GM23248 (cell line): ENCODE data around the gene CELA2B. TPM values are rescaled to one million over a fixed set of nuclear protein-coding genes. Genes with fewer than 3 reads are reported as not detected.

Experiments used
- DNase-seq: peaks from one replicate; pipeline ENCODE4 v3.0.0-alpha.2; 2015
- H2AFZ ChIP-seq: fragments of 200-600 bp; sonication (generic); 2 replicates; pipeline ENCODE4 v1.6.1; 2016; ENCODE audit warnings: antibody characterized with exemption
- H3F3A ChIP-seq: fragments of 200-600 bp; sonication (generic); 2 replicates; pipeline ENCODE4 v1.6.1; 2016; ENCODE audit warnings: mild to moderate bottlenecking, antibody characterized with exemption, mixed run types; ENCODE audit not compliant: insufficient read depth
- H3K27ac ChIP-seq: fragments of 200-600 bp; sonication (generic); 2 replicates; pipeline ENCODE4 v1.5.1; 2016; ENCODE audit warnings: mild to moderate bottlenecking
- H3K27me3 ChIP-seq: fragments of 200-600 bp; sonication (generic); replicated peaks from 2 replicates; pipeline ENCODE4 v1.6.1; 2016; ENCODE audit warnings: mild to moderate bottlenecking; ENCODE audit not compliant: insufficient read depth
- H3K36me3 ChIP-seq: fragments of 200-600 bp; sonication (generic); 2 replicates; pipeline ENCODE4 v1.6.1; 2016; ENCODE audit warnings: low read depth, mild to moderate bottlenecking
- H3K4me1 ChIP-seq: fragments of 200-600 bp; sonication (generic); 2 replicates; pipeline ENCODE4 v1.6.1; 2016; ENCODE audit warnings: mild to moderate bottlenecking; ENCODE audit not compliant: insufficient read depth
- H3K4me2 ChIP-seq: fragments of 200-600 bp; sonication (generic); one replicate; pipeline ENCODE4 v1.6.1; 2016; ENCODE audit warnings: mild to moderate bottlenecking; ENCODE audit not compliant: unreplicated experiment
- H3K4me3 ChIP-seq: fragments of 200-600 bp; sonication (generic); 2 replicates; pipeline ENCODE4 v1.5.1; 2016; ENCODE audit warnings: mild to moderate bottlenecking
- H3K79me2 ChIP-seq: fragments of 200-600 bp; sonication (generic); 2 replicates; pipeline ENCODE4 v1.6.1; 2016; ENCODE audit warnings: mild to moderate bottlenecking; ENCODE audit not compliant: insufficient read depth
- H3K9ac ChIP-seq: fragments of 200-600 bp; sonication (generic); 2 replicates; pipeline ENCODE4 v1.6.1; 2016; ENCODE audit warnings: mild to moderate bottlenecking
- H3K9me2 ChIP-seq: fragments of 200-600 bp; sonication (generic); 2 replicates; pipeline ENCODE4 v1.6.1; 2016; ENCODE audit warnings: mixed run types, mild to moderate bottlenecking, moderate library complexity; ENCODE audit not compliant: insufficient read depth
- H3K9me3 ChIP-seq: fragments of 200-600 bp; sonication (generic); one replicate; pipeline ENCODE4 v1.6.1; 2017; ENCODE audit warnings: low read depth
- H4K20me1 ChIP-seq: fragments of 200-600 bp; sonication (generic); 2 replicates; pipeline ENCODE4 v1.6.0; 2016; ENCODE audit not compliant: insufficient read depth
- EZH2 ChIP-seq: fragments of 200-600 bp; sonication (generic); IDR thresholded peaks from 2 replicates; pipeline ENCODE4 v1.6.1; 2018; ENCODE audit warnings: antibody characterized with exemption, mild to moderate bottlenecking; ENCODE audit not compliant: insufficient read depth, poor library complexity, severe bottlenecking
- EZH2phosphoT487 ChIP-seq: fragments of 200-600 bp; sonication (generic); IDR thresholded peaks from 2 replicates; pipeline ENCODE4 v1.6.1; 2018; ENCODE audit warnings: antibody characterized with exemption, moderate library complexity, mild to moderate bottlenecking, low read depth; ENCODE audit not compliant: insufficient read depth
- WGBS, 2 experiments: methylation state at CpG; one replicate each; pipeline ENCODE4 v1.1.6; 2015 to 2017; ENCODE audit warnings: low lambda C conversion rate in 2 of 2, low coverage in 1 of 2; ENCODE audit errors: missing lambda C conversion rate in 2 of 2; 5-methylcytosine and 5-hydroxymethylcytosine counted together
- in situ Hi-C: fragments of 300-500 bp; cut with MboI; formaldehyde crosslinking; loops from 2 replicates; pipeline ENCODE4 v1.15.0; 2020
- polyA plus RNA-seq: library from polyadenylated mRNA; unstranded; fragments of >200 nt; fragmentation: Nextera tagmentation; extraction: Ambion mirVana; gene quantifications from 2 replicates; pipeline ENCODE4 v1.2.1, GENCODE V29; 2016
- total RNA-seq: library from RNA; depleted of rRNA; stranded (reverse); fragments of >200 nt; shearing (Covaris generic); gene quantifications from 2 replicates; pipeline ENCODE4 v1.2.3, GENCODE V29; 2014

The CELA2B gene
- total and polyA plus RNA-seq, 2 experiments from 2014 or later: not detected

GRCh38 chr1:15436881-15437442, 38.9 kb upstream of the CELA2B start:
- DNase-seq: no peak
- Histone ChIP-seq H3K9ac (no peak overlapping the region), H2AFZ (no peak overlapping the region), H3K79me2 (no peaks in the 10 kb centered on the region), H3K36me3 (no peaks in the 10 kb centered on the region), H4K20me1 (no peaks in the 10 kb centered on the region), H3K4me3 (no peak overlapping the region), H3F3A (peaks cover 4% of the 10 kb centered on the region; the same call in 1 of the 2 replicates), H3K9me3 (no peaks in the 10 kb centered on the region), H3K4me2 (no peak overlapping the region), H3K9me2 (no peaks in the 10 kb centered on the region), H3K27me3 (no peaks in the 10 kb centered on the region), H3K4me1 (peaks cover 10% of the 10 kb centered on the region), H3K27ac (no peak overlapping the region)
- in situ Hi-C loops: loop anchor here (25.0 kb wide), 1 partner anchor 300 kb away; no protein-coding TSS in a partner anchor
- TF ChIP-seq EZH2phosphoT487: no peak
- TF ChIP-seq EZH2: no peak
- WGBS, 2 experiments: 90 to 91% methylated on average over 6 of the region's 6 CpGs

- Histone ChIP-seq H4K20me1 (no peaks in the 10 kb centered on the region), H3K4me1 (0 out of 2 replicates have a peak, but pooled peaks cover 3% of the 10 kb centered on the region), H3K9me3 (no peaks in the 10 kb centered on the region), H3K9me2 (no peaks in the 10 kb centered on the region), H3K9ac (no peak overlapping the region), H3K27me3 (no peaks in the 10 kb centered on the region), H3K4me2 (no peak overlapping the region), H3K79me2 (no peaks in the 10 kb centered on the region), H3F3A (no peaks in the 10 kb centered on the region), H3K4me3 (no peak overlapping the region), H3K27ac (no peak overlapping the region), H3K36me3 (no peaks in the 10 kb centered on the region), H2AFZ (no peak overlapping the region)
- WGBS, 2 experiments: 93 to 96% methylated on average over 14 of the region's 14 CpGs
- DNase-seq: no peak
- no peak for TF ChIP-seq EZH2
- no peak for TF ChIP-seq EZH2phosphoT487
- in situ Hi-C loops: loop anchor here (25.0 kb wide), 1 partner anchor 302 kb away; no protein-coding TSS in a partner anchor
Measured at GRCh38 chr1:15439325-15439724, 36.6 kb upstream of the CELA2B start.

GRCh38 chr1:15440357-15440756, 35.5 kb upstream of the CELA2B start:
- in situ Hi-C loops: loop anchor here (25.0 kb wide), 1 partner anchor 303 kb away; no protein-coding TSS in a partner anchor

GRCh38 chr1:15441247-15441646, 34.7 kb upstream of the CELA2B start:
- Histone ChIP-seq H3K27me3 (no peaks in the 10 kb centered on the region), H3K4me3 (no peak overlapping the region), H3K79me2 (no peaks in the 10 kb centered on the region), H3K9ac (no peak overlapping the region), H3K27ac (no peak overlapping the region), H3K9me2 (no peaks in the 10 kb centered on the region), H3K36me3 (no peaks in the 10 kb centered on the region), H4K20me1 (no peaks in the 10 kb centered on the region), H3F3A (no peaks in the 10 kb centered on the region), H2AFZ (no peak overlapping the region), H3K4me1 (no peaks in the 10 kb centered on the region), H3K9me3 (no peaks in the 10 kb centered on the region), H3K4me2 (no peak overlapping the region)
- DNase-seq: no peak
- in situ Hi-C loops: loop anchor here (25.0 kb wide), 1 partner anchor 304 kb away; no protein-coding TSS in a partner anchor
- TF ChIP-seq EZH2phosphoT487 (no peak), EZH2 (no peak)
- 72 to 73% methylated on average over 6 of the region's 6 CpGs for WGBS, 2 experiments

More at GRCh38 chr1:15440357-15440756, 35.5 kb upstream of the CELA2B start:
- Histone ChIP-seq H3K4me3 (no peak overlapping the region), H3K79me2 (no peaks in the 10 kb centered on the region), H3K9me2 (no peaks in the 10 kb centered on the region), H3K9me3 (no peaks in the 10 kb centered on the region), H3K9ac (no peak overlapping the region), H3K4me1 (no peaks in the 10 kb centered on the region), H3K27ac (no peak overlapping the region), H3K4me2 (no peak overlapping the region), H4K20me1 (no peaks in the 10 kb centered on the region), H2AFZ (no peak overlapping the region), H3F3A (no peaks in the 10 kb centered on the region), H3K36me3 (no peaks in the 10 kb centered on the region), H3K27me3 (no peaks in the 10 kb centered on the region)
- DNase-seq: no peak
- 86 to 87% methylated on average over 13 of the region's 13 CpGs for WGBS, 2 experiments
- TF ChIP-seq EZH2: no peak
- TF ChIP-seq EZH2phosphoT487: no peak
